ENCODE measurements around the gene ADRA1B.

The ADRA1B gene

GRCh38 chr5:159928122-159928909, 12.0 kb downstream of the ADRA1B start:
- H3K4me1 ChIP-seq (ENCODE audit: control insufficient read depth, insufficient read depth, low read length), result peaks cover 2% of the 10 kb centered on the region
- no peaks in the 10 kb centered on the region for H3K9me3 ChIP-seq (ENCODE audit: control insufficient read depth in 2 of 2, low read length in 2 of 2)
- H3K9ac ChIP-seq (ENCODE audit: low read length in 2 of 2), result no peak overlapping the region
- H3K27me3 ChIP-seq (ENCODE audit: control insufficient read depth in 1 of 2, insufficient read depth in 2 of 2, low read length in 2 of 2), result peaks cover 0 to 4% of the 10 kb centered on the region in 2 donors
- no peak overlapping the region for H3K27ac ChIP-seq (ENCODE audit: low read length)
- no peak overlapping the region for H3K4me3 ChIP-seq (ENCODE audit: low read length in 2 of 2)
- no peaks in the 10 kb centered on the region for H3K36me3 ChIP-seq (ENCODE audit: control insufficient read depth in 2 of 2, insufficient read depth in 2 of 2, low read length in 2 of 2)

GRCh38 chr5:159929176-159929575, 12.9 kb downstream of the ADRA1B start:
- Histone ChIP-seq H3K27me3 (ENCODE audit: control insufficient read depth in 1 of 2, insufficient read depth in 2 of 2, low read length in 2 of 2) (peaks cover 0 to 4% of the 10 kb centered on the region in 2 donors), H3K27ac (ENCODE audit: low read length) (no peak overlapping the region), H3K9me3 (ENCODE audit: control insufficient read depth in 2 of 2, low read length in 2 of 2) (no peaks in the 10 kb centered on the region), H3K36me3 (ENCODE audit: control insufficient read depth in 2 of 2, insufficient read depth in 2 of 2, low read length in 2 of 2) (no peaks in the 10 kb centered on the region), H3K4me1 (ENCODE audit: control insufficient read depth, insufficient read depth, low read length) (peaks cover 2% of the 10 kb centered on the region), H3K4me3 (ENCODE audit: low read length in 2 of 2) (no peak overlapping the region), H3K9ac (ENCODE audit: low read length in 2 of 2) (no peak overlapping the region)

DNA sequence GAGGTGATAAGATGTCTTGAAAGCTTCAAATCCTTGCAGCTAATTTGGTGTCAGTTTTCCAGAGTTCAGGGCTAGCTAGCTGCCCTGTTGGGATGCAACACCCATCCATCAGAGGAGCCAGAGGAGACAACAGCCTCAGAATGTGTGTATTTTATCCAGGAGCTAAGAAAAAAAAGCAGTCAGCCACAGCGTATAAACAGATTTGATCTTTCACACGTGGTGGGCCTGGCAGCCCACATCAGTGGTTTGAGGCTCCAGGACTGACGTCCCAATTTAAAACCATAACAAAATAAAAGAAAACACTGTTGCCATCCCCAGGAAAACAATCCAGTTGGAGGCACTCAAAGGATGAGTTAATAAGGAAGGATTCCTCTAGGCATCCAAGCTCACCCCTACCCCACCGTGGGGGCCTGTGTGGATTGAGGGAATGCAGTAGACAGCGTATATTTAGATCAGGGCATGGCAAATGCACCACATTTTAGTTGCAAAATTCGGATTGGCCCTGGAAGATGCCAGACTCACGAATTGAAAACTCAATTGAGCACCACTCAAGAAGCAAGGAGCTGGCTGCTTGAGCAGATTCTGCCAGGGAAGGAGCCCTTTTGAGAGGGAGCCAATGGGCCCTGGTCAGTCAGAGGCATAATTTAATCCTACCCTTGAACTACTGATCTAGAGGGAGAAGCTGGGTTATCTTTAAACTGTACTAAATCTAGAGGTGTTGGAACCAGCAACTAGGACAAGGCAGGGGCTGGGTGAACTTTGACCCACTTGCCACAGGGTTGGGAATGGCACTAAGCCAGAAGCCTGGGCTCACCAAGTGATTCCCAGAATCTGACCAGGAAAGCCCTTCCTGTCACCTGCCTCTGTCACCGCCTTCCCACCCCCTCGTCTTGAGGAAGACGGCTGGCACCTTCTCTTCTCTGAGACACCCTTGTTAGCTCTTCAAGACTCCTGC, 17.5 kb downstream of the ADRA1B start:
- no peaks in the 10 kb centered on the region for H3K9me3 ChIP-seq (ENCODE audit: control insufficient read depth in 2 of 2, low read length in 2 of 2)
- no peaks in the 10 kb centered on the region for H3K36me3 ChIP-seq (ENCODE audit: control insufficient read depth in 2 of 2, insufficient read depth in 2 of 2, low read length in 2 of 2)
- H3K27me3 ChIP-seq (ENCODE audit: control insufficient read depth in 1 of 2, insufficient read depth in 2 of 2, low read length in 2 of 2), result peaks cover 0 to 2% of the 10 kb centered on the region in 2 donors
- H3K27ac ChIP-seq (ENCODE audit: low read length), result no peak overlapping the region
- H3K4me3 ChIP-seq (ENCODE audit: low read length in 2 of 2), result no peak overlapping the region
- no peak overlapping the region for H3K9ac ChIP-seq (ENCODE audit: low read length in 2 of 2)
- H3K4me1 ChIP-seq (ENCODE audit: control insufficient read depth, insufficient read depth, low read length), result peaks cover 2% of the 10 kb centered on the region

DNA sequence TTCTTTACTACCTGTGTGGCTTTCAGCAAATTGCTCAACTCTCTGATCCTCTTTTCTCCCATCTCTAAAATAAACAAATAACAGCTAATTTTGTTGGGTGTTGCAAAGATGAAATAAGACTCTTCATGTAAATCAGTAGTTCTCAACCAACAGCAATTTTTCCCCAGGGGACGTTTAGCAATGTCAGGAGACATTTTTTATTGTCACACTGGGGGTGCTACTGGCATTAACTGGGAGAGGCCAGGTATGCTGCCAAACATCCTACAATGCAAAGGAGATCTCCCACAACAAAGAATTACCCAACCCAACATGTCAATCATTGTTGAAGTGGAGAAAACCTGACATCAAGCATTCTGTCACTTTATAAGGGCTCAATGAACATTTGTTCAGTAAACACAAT, 19.7 kb downstream of the ADRA1B start:
- Histone ChIP-seq H3K9ac (ENCODE audit: low read length in 2 of 2) (no peak overlapping the region), H3K4me3 (ENCODE audit: low read length in 2 of 2) (no peak overlapping the region), H3K4me1 (ENCODE audit: control insufficient read depth, insufficient read depth, low read length) (peaks cover 2% of the 10 kb centered on the region), H3K27me3 (ENCODE audit: control insufficient read depth in 1 of 2, insufficient read depth in 2 of 2, low read length in 2 of 2) (peaks cover 0 to 2% of the 10 kb centered on the region in 2 donors), H3K27ac (ENCODE audit: low read length) (no peak overlapping the region), H3K9me3 (ENCODE audit: control insufficient read depth in 2 of 2, low read length in 2 of 2) (no peaks in the 10 kb centered on the region), H3K36me3 (ENCODE audit: control insufficient read depth in 2 of 2, insufficient read depth in 2 of 2, low read length in 2 of 2) (no peaks in the 10 kb centered on the region)

DNA sequence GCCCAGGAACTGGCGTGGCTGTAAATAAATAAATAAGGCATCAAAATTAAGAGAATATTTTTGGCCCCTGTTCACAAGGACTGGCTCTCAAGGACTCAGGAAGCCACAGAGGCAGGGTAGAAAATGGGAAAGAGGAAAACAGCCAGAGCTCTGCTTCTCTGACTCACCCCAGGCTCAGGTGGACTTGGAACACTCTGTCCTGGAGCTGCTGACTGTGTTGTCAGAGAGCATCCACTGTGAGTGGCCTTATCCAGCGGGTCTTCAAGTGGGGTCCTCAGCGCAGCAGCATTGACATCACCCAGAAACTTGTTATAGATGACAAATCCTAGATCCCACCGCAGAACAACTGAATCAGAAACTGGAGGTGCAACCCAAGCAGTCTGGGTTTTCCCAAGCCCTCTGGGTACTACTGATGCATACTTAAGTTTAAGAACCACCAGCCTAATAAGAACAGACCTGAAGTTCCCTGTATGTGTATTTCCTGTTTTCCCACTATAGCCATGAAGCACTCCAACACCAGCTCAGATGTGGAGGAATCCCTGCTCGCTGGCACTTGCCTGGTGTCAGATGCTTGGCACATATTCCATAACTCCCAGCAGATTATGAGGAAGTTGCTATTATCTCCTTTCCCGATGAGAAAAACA, 20.5 kb downstream of the ADRA1B start:
- H3K9me3 ChIP-seq (ENCODE audit: control insufficient read depth in 2 of 2, low read length in 2 of 2), result no peaks in the 10 kb centered on the region
- H3K27ac ChIP-seq (ENCODE audit: low read length), result no peak overlapping the region
- H3K36me3 ChIP-seq (ENCODE audit: control insufficient read depth in 2 of 2, insufficient read depth in 2 of 2, low read length in 2 of 2), result no peaks in the 10 kb centered on the region
- no peak overlapping the region for H3K4me3 ChIP-seq (ENCODE audit: low read length in 2 of 2)
- peaks cover 2% of the 10 kb centered on the region for H3K4me1 ChIP-seq (ENCODE audit: control insufficient read depth, insufficient read depth, low read length)
- peaks cover 0 to 2% of the 10 kb centered on the region in 2 donors for H3K27me3 ChIP-seq (ENCODE audit: control insufficient read depth in 1 of 2, insufficient read depth in 2 of 2, low read length in 2 of 2)
- no peak overlapping the region for H3K9ac ChIP-seq (ENCODE audit: low read length in 2 of 2)

GRCh38 chr5:159937580-159937979, 21.3 kb downstream of the ADRA1B start:
- no peaks in the 10 kb centered on the region for H3K9me3 ChIP-seq (ENCODE audit: control insufficient read depth in 2 of 2, low read length in 2 of 2)
- peaks cover 0 to 2% of the 10 kb centered on the region in 2 donors for H3K27me3 ChIP-seq (ENCODE audit: control insufficient read depth in 1 of 2, insufficient read depth in 2 of 2, low read length in 2 of 2)
- no peak overlapping the region for H3K4me3 ChIP-seq (ENCODE audit: low read length in 2 of 2)
- H3K36me3 ChIP-seq (ENCODE audit: control insufficient read depth in 2 of 2, insufficient read depth in 2 of 2, low read length in 2 of 2), result no peaks in the 10 kb centered on the region
- no peak overlapping the region for H3K27ac ChIP-seq (ENCODE audit: low read length)
- no peak overlapping the region for H3K9ac ChIP-seq (ENCODE audit: low read length in 2 of 2)
- H3K4me1 ChIP-seq (ENCODE audit: control insufficient read depth, insufficient read depth, low read length), result peaks cover 2% of the 10 kb centered on the region

DNA sequence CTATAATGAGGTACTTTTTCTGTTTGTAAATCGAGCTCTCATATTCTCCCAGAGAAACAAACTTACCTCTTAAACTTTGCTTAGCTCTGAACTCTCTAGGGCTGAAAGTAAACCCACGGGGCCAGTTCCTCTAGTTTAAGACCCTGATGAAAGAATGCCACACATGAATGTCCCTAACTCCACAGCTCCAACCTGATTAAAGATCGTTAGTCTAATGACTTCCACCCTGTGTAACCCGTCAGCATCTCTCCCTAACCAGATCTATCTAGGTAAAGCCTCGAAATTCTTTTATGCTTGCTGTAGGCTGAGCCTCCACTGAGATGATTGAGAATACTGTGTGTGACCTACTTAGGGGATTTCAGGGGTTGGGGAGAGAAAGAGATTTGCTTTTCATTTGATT, 27.0 kb downstream of the ADRA1B start:
- Histone ChIP-seq H3K9me3 (ENCODE audit: control insufficient read depth in 2 of 2, low read length in 2 of 2) (no peaks in the 10 kb centered on the region), H3K9ac (ENCODE audit: low read length in 2 of 2) (no peak overlapping the region), H3K27ac (ENCODE audit: low read length) (no peak overlapping the region), H3K36me3 (ENCODE audit: control insufficient read depth in 2 of 2, insufficient read depth in 2 of 2, low read length in 2 of 2) (no peaks in the 10 kb centered on the region), H3K27me3 (ENCODE audit: control insufficient read depth in 1 of 2, insufficient read depth in 2 of 2, low read length in 2 of 2) (peaks cover 0 to 2% of the 10 kb centered on the region in 2 donors), H3K4me1 (ENCODE audit: control insufficient read depth, insufficient read depth, low read length) (no peaks in the 10 kb centered on the region), H3K4me3 (ENCODE audit: low read length in 2 of 2) (no peak overlapping the region)

- Histone ChIP-seq H3K4me1 (ENCODE audit: control insufficient read depth, insufficient read depth, low read length) (no peaks in the 10 kb centered on the region), H3K9ac (ENCODE audit: low read length in 2 of 2) (no peak overlapping the region), H3K9me3 (ENCODE audit: control insufficient read depth in 2 of 2, low read length in 2 of 2) (no peaks in the 10 kb centered on the region), H3K27ac (ENCODE audit: low read length) (no peak overlapping the region), H3K36me3 (ENCODE audit: control insufficient read depth in 2 of 2, insufficient read depth in 2 of 2, low read length in 2 of 2) (no peaks in the 10 kb centered on the region), H3K4me3 (ENCODE audit: low read length in 2 of 2) (no peak overlapping the region), H3K27me3 (ENCODE audit: control insufficient read depth in 1 of 2, insufficient read depth in 2 of 2, low read length in 2 of 2) (peaks cover 0 to 2% of the 10 kb centered on the region in 2 donors)
Observed at GRCh38 chr5:159944056-159944600, 27.8 kb downstream of the ADRA1B start.

DNA sequence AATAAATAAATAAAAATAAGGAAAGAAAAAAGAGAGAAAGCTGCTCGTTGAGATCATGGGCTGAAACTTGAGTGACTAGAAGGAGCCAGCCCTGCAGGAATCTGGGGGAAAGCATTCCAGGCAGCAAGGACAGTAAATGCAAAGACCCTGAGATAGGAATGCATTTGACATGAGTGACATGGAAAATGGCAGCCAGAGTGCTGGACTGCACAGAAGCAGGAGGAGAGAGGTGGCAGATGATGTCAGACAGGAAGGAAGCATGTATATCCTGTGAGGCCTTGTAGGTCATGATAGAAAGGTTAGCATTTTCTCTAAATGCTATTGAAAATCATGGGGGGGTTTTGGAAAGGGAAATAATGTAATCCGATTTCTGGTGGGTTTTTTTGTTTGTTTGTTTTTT, 29.1 kb downstream of the ADRA1B start:
- peaks cover 0 to 3% of the 10 kb centered on the region in 2 donors for H3K27me3 ChIP-seq (ENCODE audit: control insufficient read depth in 1 of 2, insufficient read depth in 2 of 2, low read length in 2 of 2)
- H3K36me3 ChIP-seq (ENCODE audit: control insufficient read depth in 2 of 2, insufficient read depth in 2 of 2, low read length in 2 of 2), result no peaks in the 10 kb centered on the region
- H3K9me3 ChIP-seq (ENCODE audit: control insufficient read depth in 2 of 2, low read length in 2 of 2), result no peaks in the 10 kb centered on the region
- no peak overlapping the region for H3K27ac ChIP-seq (ENCODE audit: low read length)
- H3K9ac ChIP-seq (ENCODE audit: low read length in 2 of 2), result no peak overlapping the region
- no peak overlapping the region for H3K4me3 ChIP-seq (ENCODE audit: low read length in 2 of 2)
- H3K4me1 ChIP-seq (ENCODE audit: control insufficient read depth, insufficient read depth, low read length), result no peaks in the 10 kb centered on the region

DNA sequence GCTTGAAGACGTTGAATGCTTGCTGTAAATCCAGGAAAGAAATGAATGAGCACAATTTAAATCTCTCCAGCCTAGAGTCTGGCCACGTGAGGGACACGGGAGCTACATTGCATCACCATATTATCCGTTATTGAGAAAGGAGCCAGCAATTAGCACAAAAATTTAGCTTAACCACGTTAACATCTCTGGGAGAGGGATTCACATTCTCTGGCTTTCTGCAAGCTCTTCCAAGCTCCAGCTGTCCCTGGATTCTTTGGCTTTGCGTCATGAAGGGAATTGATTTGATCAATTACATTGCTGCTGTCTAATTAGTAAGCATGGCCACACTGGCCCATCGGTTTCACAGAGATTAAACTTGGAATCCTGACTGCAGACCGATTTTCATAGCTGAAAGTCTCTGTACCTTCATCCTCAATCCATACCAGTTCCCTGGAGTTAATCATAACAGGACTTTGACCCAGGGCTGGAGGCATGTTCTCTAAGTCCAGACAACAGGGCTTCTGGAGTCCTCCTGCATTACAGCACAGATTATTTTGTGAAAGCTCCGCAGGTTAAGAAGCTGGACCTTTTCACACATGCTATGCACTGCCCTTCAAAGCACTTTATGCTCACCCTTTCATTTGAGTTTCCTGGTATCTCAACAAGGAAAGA, 31.6 kb downstream of the ADRA1B start:
- no peaks in the 10 kb centered on the region for H3K36me3 ChIP-seq (ENCODE audit: control insufficient read depth in 2 of 2, insufficient read depth in 2 of 2, low read length in 2 of 2)
- H3K27ac ChIP-seq (ENCODE audit: low read length), result no peak overlapping the region
- H3K9ac ChIP-seq (ENCODE audit: low read length in 2 of 2), result no peak overlapping the region
- no peaks in the 10 kb centered on the region for H3K4me1 ChIP-seq (ENCODE audit: control insufficient read depth, insufficient read depth, low read length)
- H3K4me3 ChIP-seq (ENCODE audit: low read length in 2 of 2), result no peak overlapping the region
- peaks cover 0 to 8% of the 10 kb centered on the region in 2 donors for H3K27me3 ChIP-seq (ENCODE audit: control insufficient read depth in 1 of 2, insufficient read depth in 2 of 2, low read length in 2 of 2)
- H3K9me3 ChIP-seq (ENCODE audit: control insufficient read depth in 2 of 2, low read length in 2 of 2), result no peaks in the 10 kb centered on the region

Data from stomach smooth muscle (tissue), 2 donors.